SK-N-SH (cell line): ENCODE results near the gene TIMELESS. TPM values are rescaled to one million over a fixed set of nuclear protein-coding genes. Genes with fewer than 3 reads are reported as not detected.

Experiments used
- CTCF ChIA-PET: fragments of 300-600, 350-600 bp; formaldehyde crosslinking; extraction: SDS; loops from one replicate; lab custom pipeline; 2021; lab: Yijun Ruan, JAX
- POLR2A ChIA-PET: fragments of 350-600 bp; sonication (Branson Sonifier 250); formaldehyde crosslinking; extraction: SDS; loops from one replicate; lab custom pipeline; 2020; ENCODE audit warnings: antibody characterized with exemption, inconsistent platforms; lab: Yijun Ruan, JAX
- DNase-seq: peaks from one replicate; pipeline ENCODE4 v3.0.0; 2012
- H2AFZ ChIP-seq: fragments of 200-600 bp; sonication (generic); 2 replicates; pipeline ENCODE4 v1.8.1; 2016; ENCODE audit warnings: antibody characterized with exemption, mild to moderate bottlenecking, low read depth
- H3F3A ChIP-seq: fragments of 200-600 bp; sonication (generic); replicated peaks from 2 replicates; pipeline ENCODE3; 2016; ENCODE audit warnings: antibody characterized with exemption, mild to moderate bottlenecking; ENCODE audit not compliant: insufficient read depth
- H3K27ac ChIP-seq, 2 experiments: fragments of 200-500 bp in 1 of 2; fragments of 200-600 bp in 1 of 2; sonication (Bioruptor generic) in 1 of 2; sonication (generic), shearing (Covaris generic) in 1 of 2; 2 replicates each; pipeline versions ENCODE4 v1.5.1 to v1.6.1; 2014 to 2016; ENCODE audit warnings: low read depth in 2 of 2, inconsistent platforms in 1 of 2, low read length in 1 of 2, mild to moderate bottlenecking in 1 of 2, mixed read lengths in 1 of 2
- H3K27me3 ChIP-seq: fragments of 200-600 bp; sonication (generic), shearing (Covaris generic); 2 replicates; pipeline ENCODE4 v1.6.1; 2016; ENCODE audit warnings: mixed run types; ENCODE audit not compliant: insufficient read depth
- H3K36me3 ChIP-seq, 2 experiments: fragments of 200-500 bp in 1 of 2; fragments of 200-600 bp in 1 of 2; sonication (Bioruptor generic) in 1 of 2; sonication (generic) in 1 of 2; replicated peaks in 1 of 2; 2 replicates each; pipeline versions ENCODE3 to v1.5.1; 2014 to 2016; ENCODE audit warnings: low read length in 1 of 2, mild to moderate bottlenecking in 1 of 2; ENCODE audit not compliant: insufficient read depth in 2 of 2, control insufficient read depth in 1 of 2
- H3K4me1 ChIP-seq, 2 experiments: fragments of 200-500 bp in 1 of 2; fragments of 200-600 bp in 1 of 2; sonication (Bioruptor generic) in 1 of 2; sonication (generic), shearing (Covaris generic) in 1 of 2; 2 replicates each; pipeline versions ENCODE4 v1.5.1 to v1.6.1; 2014 to 2016; ENCODE audit warnings: low read depth in 1 of 2, low read length in 1 of 2, mixed run types in 1 of 2; ENCODE audit not compliant: insufficient read depth in 2 of 2, control insufficient read depth in 1 of 2
- H3K4me2 ChIP-seq: fragments of 200-600 bp; sonication (generic), shearing (Covaris generic); 2 replicates; pipeline ENCODE4 v1.6.1; 2017; ENCODE audit warnings: mixed run types
- H3K4me3 ChIP-seq, 2 experiments: fragments of 200-500 bp in 1 of 2; fragments of 200-600 bp in 1 of 2; sonication (Bioruptor generic) in 1 of 2; sonication (generic), shearing (Covaris generic) in 1 of 2; 2 replicates each; pipeline versions ENCODE4 v1.5.1 to v1.8.1; 2014 to 2016; ENCODE audit warnings: low read depth in 2 of 2, inconsistent platforms in 1 of 2, low read length in 1 of 2, mild to moderate bottlenecking in 1 of 2, mixed read lengths in 1 of 2, moderate library complexity in 1 of 2
- H3K79me2 ChIP-seq: fragments of 200-600 bp; sonication (generic); 2 replicates; pipeline ENCODE4 v1.8.1; 2017; ENCODE audit warnings: mild to moderate bottlenecking; ENCODE audit not compliant: insufficient read depth
- H3K9ac ChIP-seq: fragments of 200-600 bp; sonication (generic); 2 replicates; pipeline ENCODE4 v1.6.1; 2017; ENCODE audit warnings: mixed run types
- H3K9me2 ChIP-seq: fragments of 200-600 bp; sonication (generic); 2 replicates; pipeline ENCODE4 v1.6.1; 2017; ENCODE audit warnings: mixed run types
- H3K9me3 ChIP-seq: fragments of 200-600 bp; sonication (generic); 2 replicates; pipeline ENCODE4 v1.6.1; 2017; ENCODE audit warnings: mixed run types, mild to moderate bottlenecking, moderate library complexity
- H4K20me1 ChIP-seq: fragments of 200-600 bp; sonication (generic); 2 replicates; pipeline ENCODE4 v1.6.1; 2017; ENCODE audit warnings: mild to moderate bottlenecking, mixed run types; ENCODE audit not compliant: insufficient read depth
- CHD2 ChIP-seq: fragments of 150-350 bp; IDR thresholded peaks from 2 replicates; pipeline ENCODE4 v1.6.1; 2018; ENCODE audit warnings: low read length; ENCODE audit not compliant: partially characterized antibody
- FOSL2 ChIP-seq: IDR thresholded peaks from 2 replicates; pipeline ENCODE4 v1.4.0; 2012; ENCODE audit warnings: low read depth, mild to moderate bottlenecking, moderate library complexity, borderline replicate concordance
- FOXJ3 ChIP-seq: sonication (generic); formaldehyde crosslinking; IDR thresholded peaks from 2 replicates; pipeline ENCODE4 v1.5.1; 2020; ENCODE audit warnings: mild to moderate bottlenecking, missing genetic modification reagents
- GABPA ChIP-seq: IDR thresholded peaks from 2 replicates; pipeline ENCODE4 v1.4.0; 2012; ENCODE audit warnings: low read depth, mild to moderate bottlenecking
- GATA2 ChIP-seq: sonication (generic); formaldehyde crosslinking; IDR thresholded peaks from 2 replicates; pipeline ENCODE4 v1.5.0; 2020; ENCODE audit warnings: mild to moderate bottlenecking, missing genetic modification reagents
- MEF2A ChIP-seq: IDR thresholded peaks from 2 replicates; pipeline ENCODE4 v1.4.0; 2012; ENCODE audit warnings: low read depth, borderline replicate concordance
- NFIC ChIP-seq: IDR thresholded peaks from 2 replicates; pipeline ENCODE4 v1.4.0; 2012; ENCODE audit warnings: borderline replicate concordance
- NRF1 ChIP-seq: IDR thresholded peaks from 2 replicates; pipeline ENCODE4 v1.6.1; 2012; ENCODE audit warnings: low read depth, mild to moderate bottlenecking, low read length
- RAD21 ChIP-seq: IDR thresholded peaks from 2 replicates; pipeline ENCODE4 v1.6.1; 2012; ENCODE audit warnings: mild to moderate bottlenecking, low read length
- TAF1 ChIP-seq: IDR thresholded peaks from 2 replicates; pipeline ENCODE4 v1.6.1; 2012; ENCODE audit warnings: low read depth, mild to moderate bottlenecking, low read length, moderate library complexity, borderline replicate concordance
- WGBS: methylation state at CpG from one replicate; pipeline ENCODE4 v1.1.6; 2017; ENCODE audit warnings: low lambda C conversion rate; 5-methylcytosine and 5-hydroxymethylcytosine counted together
- polyA plus RNA-seq, 3 experiments: library from polyadenylated mRNA; depleted of rRNA; stranded (reverse); fragments of >200 nt; gene quantifications; 2 replicates each; pipeline ENCODE4 v1.2.3, GENCODE V29; 2012
- TF ChIP-seq, protein P1 (sequence below): fragments of 150-350 bp; IDR thresholded peaks from 2 replicates; pipeline ENCODE4 v1.6.1; 2016; ENCODE audit warnings: mild to moderate bottlenecking, low read depth, low read length
- TF ChIP-seq, protein P2 (sequence below): IDR thresholded peaks from 2 replicates; pipeline ENCODE4 v1.4.0; 2012; ENCODE audit warnings: low read depth, borderline replicate concordance
- TF ChIP-seq, protein P3 (sequence below): fragments of 200-600 bp; sonication (generic); IDR thresholded peaks from 2 replicates; pipeline ENCODE4 v1.6.1; 2017; ENCODE audit warnings: antibody characterized with exemption, mild to moderate bottlenecking, moderate library complexity
- TF ChIP-seq, protein P4 (sequence below): IDR thresholded peaks from 2 replicates; pipeline ENCODE4 v1.4.0; 2012; ENCODE audit warnings: low read depth, borderline replicate concordance
- TF ChIP-seq, protein P5 (sequence below): fragments of 150-350 bp; IDR thresholded peaks from 2 replicates; pipeline ENCODE4 v1.6.1; 2017; ENCODE audit warnings: antibody characterized with exemption, low read length, low read depth, borderline replicate concordance
- TF ChIP-seq, protein P6 (sequence below): IDR thresholded peaks from 2 replicates; pipeline ENCODE4 v1.6.1; 2012; ENCODE audit warnings: mild to moderate bottlenecking, low read depth, low read length, moderate library complexity

Gene TIMELESS
- polyA plus RNA-seq, 1 of the 3 experiments (the other 2 are of a cell fraction), result 5.4 TPM

DNA sequence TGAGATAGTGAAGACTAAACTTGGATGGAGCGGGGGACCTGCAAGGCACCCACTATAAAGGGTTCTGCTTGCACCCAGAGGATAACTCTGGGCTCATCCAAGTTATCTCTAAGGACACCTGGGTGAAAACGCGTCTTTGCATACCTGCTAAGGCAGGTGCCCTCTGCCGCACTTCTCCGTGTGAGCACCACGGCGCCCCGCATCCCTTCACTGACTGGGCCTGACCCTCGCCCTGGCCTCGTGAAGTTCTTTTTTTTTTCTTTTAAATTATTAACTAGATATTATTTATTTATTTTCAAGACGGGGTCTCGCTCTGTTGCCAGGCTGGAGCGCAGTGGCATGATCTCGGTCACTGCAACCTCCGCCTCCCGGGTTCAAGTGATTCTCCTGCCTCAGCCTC is 66.6 kb downstream of the TIMELESS start:
- no peak overlapping the region for H3K4me3 ChIP-seq
- H3K27me3 ChIP-seq, result no peaks in the 10 kb centered on the region; the same call in 1 of the 2 replicates
- no peaks in the 10 kb centered on the region for H3K9me2 ChIP-seq
- H3K4me1 ChIP-seq, result no peaks in the 10 kb centered on the region
- no peak overlapping the region for H3K27ac ChIP-seq
- H3K36me3 ChIP-seq, result no peaks in the 10 kb centered on the region
- no peak overlapping the region for H2AFZ ChIP-seq
- no peaks in the 10 kb centered on the region for H3K9me3 ChIP-seq
- H3F3A ChIP-seq, result no peaks in the 10 kb centered on the region
- no peak overlapping the region for H3K4me2 ChIP-seq
- no peaks in the 10 kb centered on the region for H3K79me2 ChIP-seq
- TF ChIP-seq MEF2A (no peak), RAD21 (no peak), TAF1 (no peak), GATA2 (CRISPR knock-in tag) (no peak), CHD2 (no peak), GABPA (no peak), FOSL2 (no peak), FOXJ3 (CRISPR knock-in tag) (no peak), NFIC (no peak), NRF1 (no peak)
- TF ChIP-seq, protein P1, sequence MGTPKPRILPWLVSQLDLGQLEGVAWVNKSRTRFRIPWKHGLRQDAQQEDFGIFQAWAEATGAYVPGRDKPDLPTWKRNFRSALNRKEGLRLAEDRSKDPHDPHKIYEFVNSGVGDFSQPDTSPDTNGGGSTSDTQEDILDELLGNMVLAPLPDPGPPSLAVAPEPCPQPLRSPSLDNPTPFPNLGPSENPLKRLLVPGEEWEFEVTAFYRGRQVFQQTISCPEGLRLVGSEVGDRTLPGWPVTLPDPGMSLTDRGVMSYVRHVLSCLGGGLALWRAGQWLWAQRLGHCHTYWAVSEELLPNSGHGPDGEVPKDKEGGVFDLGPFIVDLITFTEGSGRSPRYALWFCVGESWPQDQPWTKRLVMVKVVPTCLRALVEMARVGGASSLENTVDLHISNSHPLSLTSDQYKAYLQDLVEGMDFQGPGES, result no peak
- TF ChIP-seq, protein P2, sequence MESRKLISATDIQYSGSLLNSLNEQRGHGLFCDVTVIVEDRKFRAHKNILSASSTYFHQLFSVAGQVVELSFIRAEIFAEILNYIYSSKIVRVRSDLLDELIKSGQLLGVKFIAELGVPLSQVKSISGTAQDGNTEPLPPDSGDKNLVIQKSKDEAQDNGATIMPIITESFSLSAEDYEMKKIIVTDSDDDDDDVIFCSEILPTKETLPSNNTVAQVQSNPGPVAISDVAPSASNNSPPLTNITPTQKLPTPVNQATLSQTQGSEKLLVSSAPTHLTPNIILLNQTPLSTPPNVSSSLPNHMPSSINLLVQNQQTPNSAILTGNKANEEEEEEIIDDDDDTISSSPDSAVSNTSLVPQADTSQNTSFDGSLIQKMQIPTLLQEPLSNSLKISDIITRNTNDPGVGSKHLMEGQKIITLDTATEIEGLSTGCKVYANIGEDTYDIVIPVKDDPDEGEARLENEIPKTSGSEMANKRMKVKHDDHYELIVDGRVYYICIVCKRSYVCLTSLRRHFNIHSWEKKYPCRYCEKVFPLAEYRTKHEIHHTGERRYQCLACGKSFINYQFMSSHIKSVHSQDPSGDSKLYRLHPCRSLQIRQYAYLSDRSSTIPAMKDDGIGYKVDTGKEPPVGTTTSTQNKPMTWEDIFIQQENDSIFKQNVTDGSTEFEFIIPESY, result no peak
- TF ChIP-seq, protein P3, sequence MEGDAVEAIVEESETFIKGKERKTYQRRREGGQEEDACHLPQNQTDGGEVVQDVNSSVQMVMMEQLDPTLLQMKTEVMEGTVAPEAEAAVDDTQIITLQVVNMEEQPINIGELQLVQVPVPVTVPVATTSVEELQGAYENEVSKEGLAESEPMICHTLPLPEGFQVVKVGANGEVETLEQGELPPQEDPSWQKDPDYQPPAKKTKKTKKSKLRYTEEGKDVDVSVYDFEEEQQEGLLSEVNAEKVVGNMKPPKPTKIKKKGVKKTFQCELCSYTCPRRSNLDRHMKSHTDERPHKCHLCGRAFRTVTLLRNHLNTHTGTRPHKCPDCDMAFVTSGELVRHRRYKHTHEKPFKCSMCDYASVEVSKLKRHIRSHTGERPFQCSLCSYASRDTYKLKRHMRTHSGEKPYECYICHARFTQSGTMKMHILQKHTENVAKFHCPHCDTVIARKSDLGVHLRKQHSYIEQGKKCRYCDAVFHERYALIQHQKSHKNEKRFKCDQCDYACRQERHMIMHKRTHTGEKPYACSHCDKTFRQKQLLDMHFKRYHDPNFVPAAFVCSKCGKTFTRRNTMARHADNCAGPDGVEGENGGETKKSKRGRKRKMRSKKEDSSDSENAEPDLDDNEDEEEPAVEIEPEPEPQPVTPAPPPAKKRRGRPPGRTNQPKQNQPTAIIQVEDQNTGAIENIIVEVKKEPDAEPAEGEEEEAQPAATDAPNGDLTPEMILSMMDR, result no peak
- TF ChIP-seq, protein P4, sequence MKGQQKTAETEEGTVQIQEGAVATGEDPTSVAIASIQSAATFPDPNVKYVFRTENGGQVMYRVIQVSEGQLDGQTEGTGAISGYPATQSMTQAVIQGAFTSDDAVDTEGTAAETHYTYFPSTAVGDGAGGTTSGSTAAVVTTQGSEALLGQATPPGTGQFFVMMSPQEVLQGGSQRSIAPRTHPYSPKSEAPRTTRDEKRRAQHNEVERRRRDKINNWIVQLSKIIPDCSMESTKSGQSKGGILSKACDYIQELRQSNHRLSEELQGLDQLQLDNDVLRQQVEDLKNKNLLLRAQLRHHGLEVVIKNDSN, result no peak
- TF ChIP-seq, protein P5, sequence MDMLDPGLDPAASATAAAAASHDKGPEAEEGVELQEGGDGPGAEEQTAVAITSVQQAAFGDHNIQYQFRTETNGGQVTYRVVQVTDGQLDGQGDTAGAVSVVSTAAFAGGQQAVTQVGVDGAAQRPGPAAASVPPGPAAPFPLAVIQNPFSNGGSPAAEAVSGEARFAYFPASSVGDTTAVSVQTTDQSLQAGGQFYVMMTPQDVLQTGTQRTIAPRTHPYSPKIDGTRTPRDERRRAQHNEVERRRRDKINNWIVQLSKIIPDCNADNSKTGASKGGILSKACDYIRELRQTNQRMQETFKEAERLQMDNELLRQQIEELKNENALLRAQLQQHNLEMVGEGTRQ, result no peak
- TF ChIP-seq, protein P6, sequence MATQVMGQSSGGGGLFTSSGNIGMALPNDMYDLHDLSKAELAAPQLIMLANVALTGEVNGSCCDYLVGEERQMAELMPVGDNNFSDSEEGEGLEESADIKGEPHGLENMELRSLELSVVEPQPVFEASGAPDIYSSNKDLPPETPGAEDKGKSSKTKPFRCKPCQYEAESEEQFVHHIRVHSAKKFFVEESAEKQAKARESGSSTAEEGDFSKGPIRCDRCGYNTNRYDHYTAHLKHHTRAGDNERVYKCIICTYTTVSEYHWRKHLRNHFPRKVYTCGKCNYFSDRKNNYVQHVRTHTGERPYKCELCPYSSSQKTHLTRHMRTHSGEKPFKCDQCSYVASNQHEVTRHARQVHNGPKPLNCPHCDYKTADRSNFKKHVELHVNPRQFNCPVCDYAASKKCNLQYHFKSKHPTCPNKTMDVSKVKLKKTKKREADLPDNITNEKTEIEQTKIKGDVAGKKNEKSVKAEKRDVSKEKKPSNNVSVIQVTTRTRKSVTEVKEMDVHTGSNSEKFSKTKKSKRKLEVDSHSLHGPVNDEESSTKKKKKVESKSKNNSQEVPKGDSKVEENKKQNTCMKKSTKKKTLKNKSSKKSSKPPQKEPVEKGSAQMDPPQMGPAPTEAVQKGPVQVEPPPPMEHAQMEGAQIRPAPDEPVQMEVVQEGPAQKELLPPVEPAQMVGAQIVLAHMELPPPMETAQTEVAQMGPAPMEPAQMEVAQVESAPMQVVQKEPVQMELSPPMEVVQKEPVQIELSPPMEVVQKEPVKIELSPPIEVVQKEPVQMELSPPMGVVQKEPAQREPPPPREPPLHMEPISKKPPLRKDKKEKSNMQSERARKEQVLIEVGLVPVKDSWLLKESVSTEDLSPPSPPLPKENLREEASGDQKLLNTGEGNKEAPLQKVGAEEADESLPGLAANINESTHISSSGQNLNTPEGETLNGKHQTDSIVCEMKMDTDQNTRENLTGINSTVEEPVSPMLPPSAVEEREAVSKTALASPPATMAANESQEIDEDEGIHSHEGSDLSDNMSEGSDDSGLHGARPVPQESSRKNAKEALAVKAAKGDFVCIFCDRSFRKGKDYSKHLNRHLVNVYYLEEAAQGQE, result no peak
- H4K20me1 ChIP-seq, result no peaks in the 10 kb centered on the region
- CTCF ChIA-PET, result interaction anchor here (0.7 to 1.0 kb wide), 2 partner anchors 9 to 11 kb away, joined by 3 read pairs; no protein-coding TSS in a partner anchor
- POLR2A ChIA-PET, result interaction anchor here (0.7 kb wide), 1 partner anchor 139 kb away, joined by 3 read pairs; the partner anchor contains the start of gene RBMS2
- WGBS, result 79% methylated on average over 16 of the region's 16 CpGs
- no peak overlapping the region for H3K9ac ChIP-seq
- DNase-seq, result no peak
